Karpas-422 (cell line): ENCODE results near the gene HAUS7. TPM values are rescaled to one million over a fixed set of nuclear protein-coding genes. Genes with fewer than 3 reads are reported as not detected.
A peak's percentile ranks its signal among the peaks of the same experiment; 100 is the strongest.
"Not testable (repeated sequence)": the region's sequence is repeated elsewhere in the genome, so short reads cannot be mapped to it uniquely, and the experiment has no call there.

Experiments used
- DNase-seq: peaks from one replicate; pipeline ENCODE4 v3.0.0-alpha.2; 2015
- H2AFZ ChIP-seq: fragments of 200-600 bp; sonication (generic); 2 replicates; pipeline ENCODE4 v1.6.1; 2014; ENCODE audit warnings: antibody characterized with exemption, low read length, mixed read lengths
- H3K27ac ChIP-seq: fragments of 200-600 bp; sonication (generic); 2 replicates; pipeline ENCODE4 v1.5.1; 2014; ENCODE audit warnings: mild to moderate bottlenecking, low read length, moderate library complexity
- H3K27me3 ChIP-seq: fragments of 200-600 bp; sonication (generic); 2 replicates; pipeline ENCODE4 v1.6.1; 2014; ENCODE audit warnings: low read length, mixed read lengths
- H3K36me3 ChIP-seq: fragments of 200-600 bp; sonication (generic); 2 replicates; pipeline ENCODE4 v1.6.1; 2014; ENCODE audit warnings: low read length, mixed read lengths; ENCODE audit not compliant: insufficient read depth
- H3K4me1 ChIP-seq: fragments of 200-600 bp; sonication (generic); 2 replicates; pipeline ENCODE4 v1.6.1; 2014; ENCODE audit warnings: mild to moderate bottlenecking, low read length, mixed read lengths
- H3K4me2 ChIP-seq: fragments of 200-600 bp; sonication (generic); 2 replicates; pipeline ENCODE4 v1.6.1; 2014; ENCODE audit warnings: low read length, low read depth, mild to moderate bottlenecking; ENCODE audit not compliant: poor library complexity, severe bottlenecking
- H3K4me3 ChIP-seq: fragments of 200-600 bp; sonication (generic); 2 replicates; pipeline ENCODE4 v1.5.1; 2014; ENCODE audit warnings: mild to moderate bottlenecking, antibody characterized with exemption, low read length, mixed read lengths
- H3K79me2 ChIP-seq: fragments of 200-600 bp; sonication (generic); 2 replicates; pipeline ENCODE4 v1.6.1; 2014; ENCODE audit warnings: mild to moderate bottlenecking, low read length, mixed read lengths
- H3K9ac ChIP-seq: fragments of 200-600 bp; sonication (generic); 2 replicates; pipeline ENCODE4 v1.6.0; 2014; ENCODE audit warnings: low read length
- H3K9me2 ChIP-seq: fragments of 200-600 bp; sonication (generic), shearing (Covaris generic); replicated peaks from 2 replicates; pipeline ENCODE4 v1.6.0; 2014; ENCODE audit warnings: mild to moderate bottlenecking, low read length, moderate library complexity; ENCODE audit not compliant: insufficient read depth
- H3K9me3 ChIP-seq: fragments of 300-700, 200-600 bp; sonication (generic); 2 replicates; pipeline ENCODE4 v1.6.1; 2014; ENCODE audit warnings: low read length, mixed read lengths
- H4K20me1 ChIP-seq: fragments of 200-600 bp; sonication (generic); 2 replicates; pipeline ENCODE4 v1.6.1; 2014; ENCODE audit warnings: mild to moderate bottlenecking, antibody characterized with exemption, low read length, low read depth; ENCODE audit not compliant: insufficient read depth
- total RNA-seq: library from RNA; depleted of rRNA; stranded (reverse); fragments of >200 nt; shearing (Covaris generic); gene quantifications from 2 replicates; pipeline ENCODE4 v1.2.3, GENCODE V29; 2014; ENCODE audit warnings: low replicate concordance

Gene HAUS7
- total RNA-seq, 1 experiment from 2014 or later = 36.2 TPM

DNA sequence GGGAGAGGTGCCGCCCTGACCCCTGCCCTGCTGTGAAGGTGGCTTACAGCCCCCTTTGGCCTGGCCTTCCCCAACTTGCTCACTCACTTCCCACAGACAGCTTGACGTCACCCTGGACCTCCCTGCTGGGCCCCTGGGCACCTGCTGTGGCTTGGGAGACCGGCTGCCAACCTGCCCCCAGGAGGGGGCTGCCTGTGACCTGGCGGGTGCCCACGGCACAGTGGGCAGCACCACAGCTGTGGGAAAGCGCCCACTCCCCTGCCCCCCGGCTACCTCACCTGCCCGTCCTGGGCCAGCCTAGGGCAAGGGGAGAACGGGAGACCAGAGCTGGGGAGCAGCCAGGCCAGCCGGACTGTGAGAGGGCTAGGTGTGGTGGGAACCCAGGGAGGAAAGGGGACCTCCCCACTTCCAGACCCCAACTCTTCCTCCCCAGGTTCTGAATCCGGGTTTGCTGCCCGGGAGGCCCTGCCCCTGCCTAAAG is 61.5 kb downstream of the HAUS7 start:
- Histone ChIP-seq H3K4me1 (no peaks in the 10 kb centered on the region), H3K4me3 (no peak overlapping the region), H3K4me2 (no peak overlapping the region), H2AFZ (no peak overlapping the region), H3K79me2 (no peaks in the 10 kb centered on the region), H3K36me3 (no peaks in the 10 kb centered on the region), H3K27me3 (no peaks in the 10 kb centered on the region), H4K20me1 (no peaks in the 10 kb centered on the region), H3K27ac (no peak overlapping the region), H3K9ac (no peak overlapping the region), H3K9me2 (no peaks in the 10 kb centered on the region), H3K9me3 (no peaks in the 10 kb centered on the region)
- no peak for DNase-seq

DNA sequence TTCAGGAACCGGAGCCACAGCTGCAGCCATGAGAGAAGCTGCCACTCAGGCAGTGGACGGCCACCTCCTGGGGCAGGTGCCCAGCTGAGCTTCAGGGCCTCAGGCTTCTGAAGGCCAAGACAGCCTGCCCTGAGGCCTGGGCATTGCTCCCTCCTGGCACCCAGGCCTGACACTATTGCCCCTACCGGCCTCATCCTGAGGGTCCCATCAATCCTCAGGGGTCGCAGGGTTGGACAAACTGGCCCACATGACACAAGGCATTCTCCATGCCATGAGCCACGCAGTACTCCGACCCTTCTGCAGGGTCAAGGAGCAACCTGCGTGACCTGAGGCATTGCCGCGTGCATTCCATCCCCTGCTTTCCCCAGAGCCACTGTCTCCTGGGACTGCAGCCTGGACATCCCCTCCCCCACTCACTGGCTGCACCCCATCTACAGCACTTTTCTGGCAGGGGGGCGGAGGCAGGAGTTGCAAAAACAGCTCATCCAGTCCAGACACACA is 62.1 kb downstream of the HAUS7 start:
- Histone ChIP-seq H3K27me3 (no peaks in the 10 kb centered on the region), H3K79me2 (no peaks in the 10 kb centered on the region), H2AFZ (no peak overlapping the region), H3K36me3 (no peaks in the 10 kb centered on the region), H3K9me2 (no peaks in the 10 kb centered on the region), H3K4me1 (no peaks in the 10 kb centered on the region), H3K4me3 (no peak overlapping the region), H3K9ac (no peak overlapping the region), H4K20me1 (no peaks in the 10 kb centered on the region), H3K27ac (no peak overlapping the region), H3K4me2 (no peak overlapping the region), H3K9me3 (no peaks in the 10 kb centered on the region)
- DNase-seq = peak; percentile 9

DNA sequence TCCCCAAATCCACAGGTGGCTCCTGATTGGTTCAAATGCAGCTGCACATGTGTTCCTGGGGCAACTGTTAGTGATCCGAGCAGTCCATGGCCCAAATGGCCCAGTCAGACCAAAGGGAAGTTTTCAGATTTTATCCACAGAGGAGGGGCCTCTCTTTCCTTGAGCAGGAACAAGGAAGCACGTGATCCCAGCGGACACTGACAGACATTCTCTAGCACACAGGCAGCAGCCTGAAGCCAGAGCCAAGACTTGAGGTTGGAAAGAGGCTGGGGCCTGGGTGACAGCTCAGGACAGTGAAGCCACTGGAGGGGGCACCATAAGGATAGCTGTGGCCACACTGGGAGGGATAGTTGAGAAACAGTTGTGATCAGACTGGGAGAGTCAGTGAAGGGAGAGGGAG is 62.6 kb downstream of the HAUS7 start:
- H4K20me1 ChIP-seq = no peaks in the 10 kb centered on the region
- DNase-seq = peak; percentile 12
- H3K27me3 ChIP-seq = no peaks in the 10 kb centered on the region
- no peaks in the 10 kb centered on the region for H3K79me2 ChIP-seq
- no peak overlapping the region for H2AFZ ChIP-seq
- H3K9ac ChIP-seq = no peak overlapping the region
- H3K9me2 ChIP-seq = no peaks in the 10 kb centered on the region
- H3K9me3 ChIP-seq = no peaks in the 10 kb centered on the region
- H3K27ac ChIP-seq = no peak overlapping the region
- no peak overlapping the region for H3K4me2 ChIP-seq
- H3K4me3 ChIP-seq = no peak overlapping the region
- H3K36me3 ChIP-seq = no peaks in the 10 kb centered on the region
- no peaks in the 10 kb centered on the region for H3K4me1 ChIP-seq

DNA sequence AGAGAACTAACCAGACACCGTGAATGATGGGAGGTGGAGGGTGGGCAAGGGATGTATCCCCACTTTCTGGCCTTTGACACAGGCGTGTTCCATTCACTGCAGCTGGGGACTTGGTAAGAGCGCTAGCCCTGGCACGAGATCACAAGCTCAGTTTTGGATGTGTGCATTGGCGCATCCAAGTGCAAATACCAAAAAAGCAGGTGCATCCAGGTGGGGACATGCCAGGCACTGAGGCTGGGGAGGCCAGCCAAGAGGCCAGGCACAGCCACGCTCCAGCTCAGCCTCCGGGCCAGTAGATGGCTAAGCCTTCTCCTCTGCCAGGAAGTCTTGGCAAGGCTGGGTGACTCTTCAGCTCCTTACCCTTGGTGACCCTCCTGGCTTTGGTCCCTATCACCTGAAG is 63.5 kb downstream of the HAUS7 start:
- H3K4me1 ChIP-seq = no peaks in the 10 kb centered on the region
- no peaks in the 10 kb centered on the region for H3K36me3 ChIP-seq
- no peak overlapping the region for H3K27ac ChIP-seq
- no peaks in the 10 kb centered on the region for H3K9me2 ChIP-seq
- no peaks in the 10 kb centered on the region for H3K9me3 ChIP-seq
- H3K79me2 ChIP-seq = no peaks in the 10 kb centered on the region
- no peaks in the 10 kb centered on the region for H3K27me3 ChIP-seq
- H3K4me3 ChIP-seq = no peak overlapping the region
- no peak overlapping the region for H3K4me2 ChIP-seq
- no peak overlapping the region for H3K9ac ChIP-seq
- no peaks in the 10 kb centered on the region for H4K20me1 ChIP-seq
- H2AFZ ChIP-seq = no peak overlapping the region
- DNase-seq = no peak

DNA sequence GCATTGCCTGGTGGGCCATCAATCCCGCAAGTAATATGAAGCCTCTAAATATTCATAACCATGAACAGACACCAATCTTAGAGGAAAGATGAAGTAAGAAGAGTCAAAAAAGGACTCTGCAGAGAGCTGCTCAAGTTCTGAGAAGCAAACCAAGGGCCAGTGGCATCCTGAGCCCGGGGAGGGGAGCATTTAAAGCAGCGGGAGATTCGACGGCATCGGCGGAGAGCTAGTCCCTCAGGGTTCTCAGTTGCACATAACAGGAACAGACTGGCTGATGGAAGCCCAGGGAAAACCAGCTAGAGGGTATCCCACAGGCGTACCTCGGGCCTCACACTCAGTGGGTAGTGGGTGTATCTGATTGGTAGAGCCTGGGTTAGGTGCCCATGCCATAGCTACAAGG is 64.4 kb downstream of the HAUS7 start:
- Histone ChIP-seq H2AFZ (no peak overlapping the region), H3K79me2 (no peaks in the 10 kb centered on the region), H3K4me3 (no peak overlapping the region), H4K20me1 (no peaks in the 10 kb centered on the region), H3K9me3 (no peaks in the 10 kb centered on the region), H3K9ac (no peak overlapping the region), H3K4me1 (no peaks in the 10 kb centered on the region), H3K4me2 (no peak overlapping the region), H3K9me2 (no peaks in the 10 kb centered on the region), H3K27ac (no peak overlapping the region), H3K27me3 (no peaks in the 10 kb centered on the region), H3K36me3 (no peaks in the 10 kb centered on the region)
- DNase-seq = no peak

DNA sequence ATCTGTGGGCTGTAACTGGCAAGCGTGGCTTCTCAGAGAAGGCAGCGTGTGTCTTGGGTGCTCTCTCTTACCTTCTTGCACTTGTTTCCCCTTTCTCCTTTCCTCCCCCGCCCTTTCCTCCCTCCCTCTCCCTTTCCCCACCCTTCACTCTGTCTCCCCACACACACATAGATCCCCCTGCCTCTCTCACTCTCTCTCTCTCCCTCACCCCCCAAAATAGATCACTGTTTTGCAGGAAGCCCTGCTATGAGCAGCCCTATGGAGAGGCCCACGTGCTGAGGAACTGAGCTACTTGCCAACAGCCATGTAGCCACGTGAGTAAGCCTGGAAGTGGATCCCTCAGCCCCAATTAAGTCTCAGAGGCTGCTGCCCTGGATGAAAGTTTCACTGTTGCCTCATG is 65.0 kb downstream of the HAUS7 start:
- no peaks in the 10 kb centered on the region for H3K79me2 ChIP-seq
- no peak overlapping the region for H3K4me3 ChIP-seq
- no peak overlapping the region for H2AFZ ChIP-seq

DNA sequence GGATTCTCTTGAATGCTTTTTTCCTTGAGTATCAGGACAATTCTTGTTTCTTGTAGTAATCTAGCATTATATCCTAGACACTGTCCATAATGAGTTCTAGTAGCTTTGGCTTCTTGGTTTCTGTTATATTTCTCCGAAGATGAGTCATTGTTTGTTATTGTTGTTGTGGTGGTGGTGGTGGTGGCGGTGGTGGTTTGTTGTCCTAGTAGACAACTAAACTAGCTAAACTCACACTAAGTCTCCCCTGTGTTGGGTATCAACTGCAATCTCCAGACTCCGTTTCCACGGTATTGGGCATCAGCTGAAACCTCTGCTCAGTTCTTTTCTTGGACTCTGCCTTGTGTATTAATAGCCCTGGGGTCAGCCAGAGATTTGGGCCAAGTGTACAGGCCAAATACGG is 66.0 kb downstream of the HAUS7 start:
- not testable (repeated sequence) for H3K4me2 ChIP-seq, H3K36me3 ChIP-seq, H3K4me3 ChIP-seq, H2AFZ ChIP-seq, H3K4me1 ChIP-seq, H3K27me3 ChIP-seq, DNase-seq, H3K9me3 ChIP-seq, H4K20me1 ChIP-seq, H3K9ac ChIP-seq, H3K9me2 ChIP-seq, H3K27ac ChIP-seq, H3K79me2 ChIP-seq

More for the DNA sequence above, 65.0 kb downstream of the HAUS7 start:
- H3K36me3 ChIP-seq = no peaks in the 10 kb centered on the region
- H3K9me2 ChIP-seq = no peaks in the 10 kb centered on the region
- no peaks in the 10 kb centered on the region for H3K27me3 ChIP-seq
- no peak overlapping the region for H3K9ac ChIP-seq
- no peaks in the 10 kb centered on the region for H4K20me1 ChIP-seq
- H3K27ac ChIP-seq = no peak overlapping the region
- no peaks in the 10 kb centered on the region for H3K4me1 ChIP-seq
- H3K9me3 ChIP-seq = no peaks in the 10 kb centered on the region
- no peak overlapping the region for H3K4me2 ChIP-seq
- no peak for DNase-seq

DNA sequence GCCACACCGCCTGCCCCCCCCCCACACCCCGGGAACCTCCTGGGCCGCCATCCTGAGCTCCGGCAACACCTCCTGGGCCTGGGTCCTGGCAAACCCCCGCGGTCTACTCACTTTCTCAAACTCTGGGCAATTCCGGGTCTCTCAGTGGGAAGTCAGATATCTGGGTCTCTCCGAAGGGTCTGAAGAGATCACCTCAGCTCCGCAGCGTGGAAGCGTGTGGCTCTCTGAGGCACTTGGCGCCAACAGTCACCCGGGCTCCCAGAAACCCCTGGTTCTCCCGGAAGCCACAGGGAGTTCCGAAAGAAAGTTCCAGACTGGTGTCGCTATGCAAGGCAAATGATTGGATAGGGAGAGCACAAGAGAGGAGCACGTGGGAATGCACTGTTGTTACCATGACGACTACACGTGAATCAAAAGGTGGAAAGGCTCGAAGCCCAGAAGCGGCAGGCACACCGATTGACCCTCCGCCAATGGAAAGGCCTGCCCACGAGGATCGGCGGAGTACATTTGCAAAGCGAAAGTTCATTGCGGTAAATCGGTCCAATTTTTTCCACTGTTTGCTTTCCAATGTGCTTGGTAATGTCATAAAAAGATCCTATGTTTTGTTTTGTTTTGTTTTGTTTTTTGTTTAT is 69.1 kb downstream of the HAUS7 start, which contains the start of gene PNMA6E:
PNMA6E (minus strand) TSS at position 218 of the 632 bp plus-strand sequence. CDS start 2,501 bp downstream, outside the sequence.
- no peak within 1 kb of the TSS for H3K4me3 ChIP-seq
- no peaks in the 10 kb centered on the region for H3K9me3 ChIP-seq
- H3K4me2 ChIP-seq = no peak within 1 kb of the TSS
- no peak within 1 kb of the TSS for H3K9ac ChIP-seq
- no peaks in the 10 kb centered on the region for H3K9me2 ChIP-seq
- H3K4me1 ChIP-seq = no peaks in the 10 kb centered on the region
- no peaks in the 10 kb centered on the region for H3K79me2 ChIP-seq
- H3K27me3 ChIP-seq = no peaks in the 10 kb centered on the region
- H4K20me1 ChIP-seq = no peaks in the 10 kb centered on the region
- H3K36me3 ChIP-seq = no peaks in the 10 kb centered on the region
- peak; percentile 29 for DNase-seq
- H3K27ac ChIP-seq = no peak within 1 kb of the TSS
- no peak within 1 kb of the TSS for H2AFZ ChIP-seq
